Measurements from ENCODE around the gene SIRT2.

- TF ChIP-seq CTCF (conservative IDR thresholded peaks at IDR 0.05; ENCODE audit: low read length) (no peak), EZH2phosphoT487 (IDR thresholded peaks at IDR 0.05; ENCODE audit: borderline replicate concordance) (no peak)
Observed at GRCh38 chr19:38843175-38843758, 56.2 kb downstream of the SIRT2 start.

Data from Loucy (cell line).